GM12878 (cell line): ENCODE data around the gene CCR5AS.

Source experiments
- ATAC-seq: fragments of 200-7000 bp; cut with Tn5 transposase; 3 replicates; pipeline ENCODE4 v1.9.1; 2020; ENCODE audit warnings: mild to moderate bottlenecking, moderate library complexity
- BruUV-seq: library from RNA; stranded (reverse); fragments of 400-500 nt; replicated peaks from 2 replicates; lab custom pipeline; 2021; lab: Mats Ljungman, UMichigan
- CTCF ChIA-PET: fragments of 300-600 bp; sonication (Branson Sonifier 250); formaldehyde crosslinking; extraction: SDS; loops from one replicate; lab custom pipeline; 2021; ENCODE audit warnings: inconsistent platforms; lab: Yijun Ruan, JAX
- POLR2A ChIA-PET: fragments of 350-600 bp; formaldehyde crosslinking; extraction: SDS; loops from one replicate; lab custom pipeline; 2021; ENCODE audit warnings: inconsistent platforms; lab: Charles Lee
- RAD21 ChIA-PET: fragments of 300-600 bp; sonication (Branson Sonifier 250); formaldehyde crosslinking; loops from one replicate; lab custom pipeline; 2023; ENCODE audit warnings: antibody characterized with exemption; ENCODE audit not compliant: unreplicated experiment; lab: Charles Lee
- SMC1A ChIA-PET: fragments of 300-600 bp; sonication (Branson Sonifier 250); formaldehyde crosslinking; loops from one replicate; lab custom pipeline; 2023; ENCODE audit not compliant: unreplicated experiment, uncharacterized antibody; lab: Charles Lee
- DNase-seq: peaks from one replicate; pipeline ENCODE4 v3.0.0-alpha.2; 2011; ENCODE audit warnings: low read depth, low spot score
- FAIRE-seq: peaks from 3 replicates; lab custom pipeline; 2011; peaks lifted over from hg19 to GRCh38; lab: Jason Lieb, UNC
- H2AFZ ChIP-seq: 2 replicates; pipeline ENCODE4 v1.6.0; 2011; ENCODE audit warnings: low read depth, low read length, control low read depth; ENCODE audit not compliant: control insufficient read depth
- H3K27ac ChIP-seq: 2 replicates; pipeline ENCODE4 v1.5.1; 2011; ENCODE audit warnings: control low read depth; ENCODE audit not compliant: control insufficient read depth, insufficient read depth
- H3K27me3 ChIP-seq, 2 experiments: replicated peaks in 1 of 2; 2 replicates each; pipeline versions ENCODE4 v1.6.0 to v1.6.1; 2011; ENCODE audit warnings: low read length in 1 of 2; ENCODE audit not compliant: control insufficient read depth in 2 of 2, insufficient read depth in 2 of 2
- H3K36me3 ChIP-seq, 2 experiments: 2 replicates each; pipeline ENCODE4 v1.5.1; 2011; ENCODE audit warnings: low read length in 1 of 2; ENCODE audit not compliant: control insufficient read depth in 2 of 2, insufficient read depth in 2 of 2
- H3K4me1 ChIP-seq: 2 replicates; pipeline ENCODE4 v1.6.1; 2011; ENCODE audit warnings: mild to moderate bottlenecking, low read length, moderate library complexity, mixed read lengths; ENCODE audit not compliant: control insufficient read depth, insufficient read depth
- H3K4me2 ChIP-seq: 2 replicates; pipeline ENCODE4 v1.6.0; 2011; ENCODE audit warnings: control low read depth; ENCODE audit not compliant: control insufficient read depth, insufficient read depth
- H3K4me3 ChIP-seq: fragments of 200-600 bp; sonication (generic); 2 replicates; pipeline ENCODE4 v1.5.1; 2016
- H3K79me2 ChIP-seq: 2 replicates; pipeline ENCODE4 v1.6.0; 2011; ENCODE audit warnings: low read length; ENCODE audit not compliant: control insufficient read depth, insufficient read depth
- H3K9ac ChIP-seq: 2 replicates; pipeline ENCODE4 v1.8.0; 2011; ENCODE audit warnings: low read length, control low read depth, mixed read lengths; ENCODE audit not compliant: control insufficient read depth, insufficient read depth
- H3K9me3 ChIP-seq: replicated peaks from 3 replicates; pipeline ENCODE4 v1.5.1; 2011; ENCODE audit warnings: mild to moderate bottlenecking, low read length; ENCODE audit not compliant: control insufficient read depth, insufficient read depth
- H4K20me1 ChIP-seq: 2 replicates; pipeline ENCODE4 v1.6.0; 2011; ENCODE audit not compliant: control insufficient read depth, insufficient read depth
- ASH2L ChIP-seq: fragments of 300-600, 200-600 bp; sonication (generic); IDR thresholded peaks from 2 replicates; pipeline ENCODE4 v1.6.1; 2017; ENCODE audit warnings: low read depth, mild to moderate bottlenecking, borderline replicate concordance
- ATF2 ChIP-seq: IDR thresholded peaks from 2 replicates; pipeline ENCODE4 v1.6.1; 2012; ENCODE audit warnings: low read length, inconsistent platforms
- IRF5 ChIP-seq: fragments of 450-650 bp; IDR thresholded peaks from 2 replicates; pipeline ENCODE4 v1.6.1; 2017; ENCODE audit warnings: borderline replicate concordance
- KAT2A ChIP-seq: conservative IDR thresholded peaks from 2 replicates; pipeline ENCODE4 v1.6.1; 2011; ENCODE audit warnings: low read depth, low read length; ENCODE audit not compliant: control insufficient read depth
- MYC ChIP-seq: IDR thresholded peaks from 2 replicates; pipeline ENCODE4 v1.6.1; 2011; ENCODE audit warnings: mild to moderate bottlenecking, low read length, moderate library complexity, inconsistent platforms; ENCODE audit not compliant: insufficient read depth, insufficient replicate concordance, insufficient read length, severe bottlenecking
- NFYA ChIP-seq: IDR thresholded peaks from 2 replicates; pipeline ENCODE4 v1.6.1; 2011; ENCODE audit warnings: low read depth, mild to moderate bottlenecking, low read length, improper control_type of control experiment, borderline replicate concordance
- NKRF ChIP-seq: fragments of 450-650 bp; conservative IDR thresholded peaks from 2 replicates; pipeline ENCODE4 v1.6.1; 2017; ENCODE audit warnings: mild to moderate bottlenecking, moderate library complexity
- NR2C1 ChIP-seq: fragments of 450-650 bp; IDR thresholded peaks from 2 replicates; pipeline ENCODE4 v1.6.1; 2017; ENCODE audit warnings: antibody characterized with exemption, mild to moderate bottlenecking, moderate library complexity
- RCOR1 ChIP-seq: conservative IDR thresholded peaks from 2 replicates; pipeline ENCODE4 v1.6.1; 2012; ENCODE audit warnings: low read depth, low read length, improper control_type of control experiment
- SUZ12 ChIP-seq: fragments of 200-600 bp; sonication (generic); IDR thresholded peaks from one replicate; pipeline ENCODE4 v1.6.1; 2018; ENCODE audit warnings: antibody characterized with exemption, mild to moderate bottlenecking; ENCODE audit not compliant: unreplicated experiment
- TCF3 ChIP-seq: IDR thresholded peaks from 2 replicates; pipeline ENCODE4 v1.6.1; 2012; ENCODE audit warnings: low read depth, mild to moderate bottlenecking, low read length, borderline replicate concordance; ENCODE audit not compliant: insufficient read depth
- ZNF592 ChIP-seq: fragments of 450-650 bp; IDR thresholded peaks from 2 replicates; pipeline ENCODE4 v1.6.1; 2017; ENCODE audit warnings: mild to moderate bottlenecking, moderate library complexity
- WGBS: methylation state at CpG from one replicate; pipeline ENCODE4 v1.1.6; 2016; ENCODE audit warnings: low lambda C conversion rate; ENCODE audit not compliant: insufficient replicate concordance, insufficient coverage; ENCODE audit errors: missing lambda C conversion rate; 5-methylcytosine and 5-hydroxymethylcytosine counted together
- in situ Hi-C: fragments of 300-500 bp; cut with MboI; formaldehyde crosslinking; loops from 9 replicates; pipeline ENCODE4 v1.14.3; 2018; ENCODE audit warnings: mixed read lengths
- intact Hi-C: fragments of 100-400 bp; cut with micrococcal nuclease; formaldehyde crosslinking; loops from one replicate; pipeline ENCODE4 v1.14.2; 2022; ENCODE audit not compliant: unreplicated experiment

Gene CCR5AS

DNA sequence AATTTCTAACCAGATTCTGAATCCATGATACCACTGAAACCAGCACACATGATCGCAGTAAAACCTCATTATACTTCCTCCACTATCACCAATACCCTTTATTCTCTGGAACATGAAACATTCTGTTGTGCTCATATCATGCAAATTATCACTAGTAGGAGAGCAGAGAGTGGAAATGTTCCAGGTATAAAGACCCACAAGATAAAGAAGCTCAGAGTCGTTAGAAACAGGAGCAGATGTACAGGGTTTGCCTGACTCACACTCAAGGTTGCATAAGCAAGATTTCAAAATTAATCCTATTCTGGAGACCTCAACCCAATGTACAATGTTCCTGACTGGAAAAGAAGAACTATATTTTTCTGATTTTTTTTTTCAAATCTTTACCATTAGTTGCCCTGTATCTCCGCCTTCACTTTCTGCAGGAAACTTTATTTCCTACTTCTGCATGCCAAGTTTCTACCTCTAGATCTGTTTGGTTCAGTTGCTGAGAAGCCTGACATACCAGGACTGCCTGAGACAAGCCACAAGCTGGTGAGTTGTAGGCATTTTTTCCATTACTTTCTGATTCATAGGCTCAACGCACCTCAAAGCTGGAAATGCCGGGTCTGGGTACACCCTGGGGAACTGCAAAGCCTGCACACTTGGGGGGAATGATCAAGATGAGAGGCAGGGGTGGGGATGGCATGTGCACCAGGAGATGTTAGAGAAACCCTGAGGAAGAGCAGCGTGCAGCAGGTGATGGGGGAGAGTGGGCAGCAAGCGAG is 53.0 kb downstream of the CCR5AS start, which contains the start of gene CCR2:
Gene CCR2, plus strand, starts transcription at position 465 of the 764 bp plus-strand sequence. CDS start 3,417 bp downstream, outside the sequence.
- DNase-seq (no peak), ATAC-seq (no peak), FAIRE-seq (no peak)
- Histone ChIP-seq H3K79me2 (no peaks in the 10 kb centered on the region), H2AFZ (no peak within 1 kb of the TSS), H3K36me3 (no peaks in the 10 kb centered on the region), H3K4me3 (no peak within 1 kb of the TSS), H3K4me1 (peaks cover 30% of the 10 kb centered on the region), H3K9ac (no peak within 1 kb of the TSS), H3K27ac (no peak within 1 kb of the TSS), H3K9me3 (no peaks in the 10 kb centered on the region), H3K27me3 (no peaks in the 10 kb centered on the region; a peak in 1 of 4 replicates), H4K20me1 (no peaks in the 10 kb centered on the region), H3K4me2 (no peak within 1 kb of the TSS)
- ChIA-PET RAD21 (interaction anchor here (1.2 to 5.5 kb wide), 3 partner anchors 15 to 77 kb away, joined by 4 to 26 read pairs (median 4); no protein-coding TSS in a partner anchor), POLR2A (no interaction called here), SMC1A (interaction anchor here (0.6 to 2.6 kb wide), 6 partner anchors 10 to 60 kb away, joined by 3 to 8 read pairs (median 4); partner anchors contain the start of gene CCR5), CTCF (interaction anchor here (0.7 to 1.1 kb wide), 6 partner anchors 11 to 139 kb away, joined by 3 read pairs; no protein-coding TSS in a partner anchor)
- TF ChIP-seq NKRF: no peak
- no peak for TF ChIP-seq NFYA
- no peak for TF ChIP-seq ZNF592
- TF ChIP-seq ASH2L: no peak
- TF ChIP-seq MYC: no peak
- no peak for TF ChIP-seq SUZ12
- no peak for TF ChIP-seq IRF5
- TF ChIP-seq NR2C1: no peak
- TF ChIP-seq KAT2A: no peak
- no peak for TF ChIP-seq TCF3
- no peak for TF ChIP-seq RCOR1
- no peak for TF ChIP-seq ATF2
- intact Hi-C loops (loop anchor here (5.0 kb wide), 1 partner anchor 37 kb away; no protein-coding TSS in a partner anchor), in situ Hi-C loops (no loop called here)
- BruUV-seq: no TSS peak
- 53% methylated on average over 7 of the region's 7 CpGs for WGBS
